ENCODE data around the gene AKNA. TPM values are rescaled to one million over a fixed set of nuclear protein-coding genes. Genes with fewer than 3 reads are reported as not detected.
A peak's percentile ranks its signal among the peaks of the same experiment; 100 is the strongest.
"Not testable (repeated sequence)": the region's sequence is repeated elsewhere in the genome, so short reads cannot be mapped to it uniquely, and the experiment has no call there.

AKNA gene
- total and polyA plus RNA-seq, 3 experiments from 2014 or later, result 45.6 to 126 (median 126) TPM

- H3K4me1 ChIP-seq (ENCODE audit: insufficient read depth, low read length); H3K27ac ChIP-seq (ENCODE audit: low read depth, low read length); H3K9me3 ChIP-seq (ENCODE audit: low read length); H3K9me3 Mint-ChIP-seq; CTCF ChIA-PET; H3K4me3 Mint-ChIP-seq; H3K36me3 ChIP-seq (ENCODE audit: insufficient read depth, low read length); H3K27me3 Mint-ChIP-seq; DNase-seq; H3K27ac Mint-ChIP-seq; H3K27me3 ChIP-seq (ENCODE audit: insufficient read depth, low read length, poor library complexity, severe bottlenecking); H3K4me3 ChIP-seq (ENCODE audit: low read length); H3K36me3 Mint-ChIP-seq: not testable (repeated sequence)
- POLR2A ChIA-PET, result interaction anchor here (0.9 kb wide), 1 partner anchor 37 kb away, joined by 5 read pairs; no protein-coding TSS in a partner anchor
- peaks cover 18 to 23% (median 22%) of the 10 kb centered on the region in 3 donors for H3K4me1 Mint-ChIP-seq
These were observed 59.4 kb downstream of the AKNA start for GRCh38 chr9:114328357-114328820.

- no peak overlapping the region for H3K4me3 Mint-ChIP-seq
- peaks cover 0 to 4% of the 10 kb centered on the region in 2 donors for H3K27me3 Mint-ChIP-seq
- Histone ChIP-seq H3K9me3 (ENCODE audit: low read length) (no peaks in the 10 kb centered on the region), H3K4me1 (ENCODE audit: insufficient read depth, low read length) (no peaks in the 10 kb centered on the region), H3K4me3 (ENCODE audit: low read length) (no peak overlapping the region), H3K27me3 (ENCODE audit: insufficient read depth, low read length, poor library complexity, severe bottlenecking) (no peaks in the 10 kb centered on the region), H3K36me3 (ENCODE audit: insufficient read depth, low read length) (no peaks in the 10 kb centered on the region), H3K27ac (ENCODE audit: low read depth, low read length) (no peak overlapping the region)
- ChIA-PET POLR2A (no interaction called here), CTCF (no interaction called here)
- no peaks in the 10 kb centered on the region for H3K36me3 Mint-ChIP-seq
- DNase-seq, result no peak
- no peak overlapping the region for H3K27ac Mint-ChIP-seq
- peaks cover 18 to 23% (median 22%) of the 10 kb centered on the region in 3 donors for H3K4me1 Mint-ChIP-seq
- no peaks in the 10 kb centered on the region for H3K9me3 Mint-ChIP-seq
These were observed 60.0 kb downstream of the AKNA start for GRCh38 chr9:114327749-114328148.

DNA sequence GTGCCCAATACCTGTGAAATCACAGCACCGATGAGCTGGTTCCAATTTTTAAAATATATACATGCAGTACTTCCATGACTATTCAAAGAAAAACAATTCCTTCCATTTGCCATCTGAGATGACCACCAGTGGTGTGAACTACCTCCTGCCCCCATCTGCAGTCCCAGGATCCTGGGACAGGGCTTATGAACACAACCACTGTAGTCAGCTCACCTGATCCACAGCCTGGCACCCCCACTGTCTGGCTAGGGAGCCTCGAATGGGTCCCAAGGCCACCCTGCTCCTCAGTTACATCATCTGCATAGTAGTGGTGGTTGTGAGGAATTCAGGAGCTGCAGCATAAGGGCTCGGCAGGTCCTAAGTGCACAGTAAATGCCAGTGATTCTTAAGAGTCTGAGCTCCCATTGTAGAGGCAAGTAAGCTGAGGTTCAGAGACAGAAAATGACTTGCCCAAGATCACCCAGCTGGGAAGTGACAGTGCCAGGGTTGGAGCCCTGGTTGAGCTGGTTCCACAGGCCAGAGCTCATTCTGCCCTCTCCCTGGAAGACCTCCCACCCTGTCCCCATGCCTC is 62.0 kb downstream of the AKNA start:
- H3K4me1 Mint-ChIP-seq; H3K9me3 Mint-ChIP-seq; H3K27me3 ChIP-seq (ENCODE audit: insufficient read depth, low read length, poor library complexity, severe bottlenecking); H3K9me3 ChIP-seq (ENCODE audit: low read length); H3K27ac Mint-ChIP-seq; CTCF ChIA-PET; H3K27me3 Mint-ChIP-seq; H3K27ac ChIP-seq (ENCODE audit: low read depth, low read length); H3K4me3 ChIP-seq (ENCODE audit: low read length); H3K36me3 ChIP-seq (ENCODE audit: insufficient read depth, low read length); POLR2A ChIA-PET; DNase-seq; H3K4me3 Mint-ChIP-seq; H3K4me1 ChIP-seq (ENCODE audit: insufficient read depth, low read length); H3K36me3 Mint-ChIP-seq: not testable (repeated sequence)

GRCh38 chr9:114324965-114325364 is 62.8 kb downstream of the AKNA start:
- H3K27me3 Mint-ChIP-seq; H3K36me3 ChIP-seq (ENCODE audit: insufficient read depth, low read length); H3K4me3 Mint-ChIP-seq; H3K27ac ChIP-seq (ENCODE audit: low read depth, low read length); H3K27ac Mint-ChIP-seq; POLR2A ChIA-PET; H3K9me3 ChIP-seq (ENCODE audit: low read length); H3K4me1 Mint-ChIP-seq; H3K4me3 ChIP-seq (ENCODE audit: low read length); H3K27me3 ChIP-seq (ENCODE audit: insufficient read depth, low read length, poor library complexity, severe bottlenecking); DNase-seq; CTCF ChIA-PET; H3K36me3 Mint-ChIP-seq; H3K4me1 ChIP-seq (ENCODE audit: insufficient read depth, low read length); H3K9me3 Mint-ChIP-seq: not testable (repeated sequence)

DNA sequence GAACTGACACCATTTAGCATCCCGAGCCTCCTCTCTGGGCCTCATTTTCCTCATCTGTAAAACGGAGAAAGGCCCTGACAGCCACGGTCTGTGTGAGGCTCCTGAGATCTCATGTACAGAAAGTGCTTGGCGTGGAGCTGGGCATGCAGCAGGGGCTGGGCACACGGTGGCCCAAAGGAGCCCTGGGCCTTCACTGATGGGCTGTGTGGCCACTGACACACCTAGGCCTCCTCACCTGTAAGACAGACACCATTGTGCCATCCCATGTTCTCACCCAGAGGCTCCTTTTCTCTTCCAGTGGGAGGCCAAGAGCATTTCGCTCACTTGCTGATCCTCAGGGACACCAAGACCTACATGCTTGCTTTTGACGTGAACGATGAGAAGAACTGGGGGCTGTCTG is 63.3 kb downstream of the AKNA start:
- Mint-ChIP-seq H3K4me3 (no peak overlapping the region), H3K9me3 (no peaks in the 10 kb centered on the region), H3K27me3 (peaks cover 4 to 12% of the 10 kb centered on the region in 2 donors), H3K4me1 (no peaks in the 10 kb centered on the region), H3K27ac (no peak overlapping the region), H3K36me3 (no peaks in the 10 kb centered on the region)
- Histone ChIP-seq H3K9me3 (ENCODE audit: low read length) (no peaks in the 10 kb centered on the region), H3K4me3 (ENCODE audit: low read length) (no peak overlapping the region), H3K4me1 (ENCODE audit: insufficient read depth, low read length) (no peaks in the 10 kb centered on the region), H3K36me3 (ENCODE audit: insufficient read depth, low read length) (no peaks in the 10 kb centered on the region), H3K27ac (ENCODE audit: low read depth, low read length) (no peak overlapping the region), H3K27me3 (ENCODE audit: insufficient read depth, low read length, poor library complexity, severe bottlenecking) (no peaks in the 10 kb centered on the region)
- no peak for DNase-seq
- CTCF ChIA-PET, result no interaction called here
- POLR2A ChIA-PET, result no interaction called here

GRCh38 chr9:114323849-114324248 is 63.9 kb downstream of the AKNA start:
- CTCF ChIA-PET; H3K4me1 ChIP-seq (ENCODE audit: insufficient read depth, low read length); H3K27ac ChIP-seq (ENCODE audit: low read depth, low read length); H3K27ac Mint-ChIP-seq; H3K36me3 ChIP-seq (ENCODE audit: insufficient read depth, low read length); H3K4me1 Mint-ChIP-seq; H3K9me3 ChIP-seq (ENCODE audit: low read length); H3K36me3 Mint-ChIP-seq; POLR2A ChIA-PET; H3K9me3 Mint-ChIP-seq; H3K27me3 ChIP-seq (ENCODE audit: insufficient read depth, low read length, poor library complexity, severe bottlenecking); DNase-seq; H3K4me3 Mint-ChIP-seq; H3K4me3 ChIP-seq (ENCODE audit: low read length): not testable (repeated sequence)
- H3K27me3 Mint-ChIP-seq, result peaks cover 8 to 19% of the 10 kb centered on the region in 2 donors

GRCh38 chr9:114322831-114323531 is 64.8 kb downstream of the AKNA start, which contains the start of gene ORM1:
ORM1 (plus strand) TSS chr9:114323098; CDS start chr9:114323134, 36 bp downstream.
- Mint-ChIP-seq H3K27ac (peak within 1 kb of the TSS in 1 of 8 donors; percentile 17), H3K27me3 (peaks cover 10 to 23% of the 10 kb centered on the region in 2 donors), H3K4me3 (peak within 1 kb of the TSS in 1 of 7 donors; percentile 40)
- CTCF ChIA-PET; H3K36me3 ChIP-seq (ENCODE audit: insufficient read depth, low read length); H3K4me1 ChIP-seq (ENCODE audit: insufficient read depth, low read length); H3K4me3 ChIP-seq (ENCODE audit: low read length); H3K27ac ChIP-seq (ENCODE audit: low read depth, low read length); H3K36me3 Mint-ChIP-seq; H3K9me3 ChIP-seq (ENCODE audit: low read length); H3K9me3 Mint-ChIP-seq; H3K4me1 Mint-ChIP-seq; H3K27me3 ChIP-seq (ENCODE audit: insufficient read depth, low read length, poor library complexity, severe bottlenecking); POLR2A ChIA-PET; DNase-seq: not testable (repeated sequence)

DNA sequence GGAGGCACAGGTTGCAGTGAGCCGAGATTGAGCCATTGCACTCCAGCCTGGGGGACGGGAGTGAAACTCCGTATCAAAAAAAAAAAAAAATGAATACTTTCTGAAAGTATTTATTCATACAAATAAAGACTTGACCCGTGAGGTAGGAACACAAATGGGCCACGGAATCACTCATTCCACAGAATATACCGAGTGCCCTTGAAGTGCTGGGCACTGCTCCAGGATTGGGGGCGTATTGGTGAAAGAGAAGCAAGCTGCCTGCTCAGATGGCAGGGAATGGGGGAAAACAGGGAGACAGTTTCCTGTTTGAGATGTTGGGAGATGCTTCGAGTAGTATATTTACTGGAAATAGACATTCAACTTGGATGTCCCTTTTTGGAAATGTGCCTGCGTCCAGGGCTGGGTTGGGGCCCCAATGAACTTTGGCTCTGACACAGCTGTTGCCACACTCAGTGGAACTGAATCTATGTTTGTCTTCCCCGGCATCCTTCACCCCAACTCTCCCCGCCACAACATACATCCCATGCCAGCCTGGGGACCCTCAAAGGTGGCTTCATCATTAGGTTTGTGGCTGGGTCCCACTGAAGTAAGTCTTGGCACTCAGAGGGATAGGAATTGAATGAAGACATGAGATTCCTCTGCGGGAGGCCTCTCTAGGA is 65.5 kb downstream of the AKNA start:
- H3K4me1 ChIP-seq (ENCODE audit: insufficient read depth, low read length); H3K9me3 Mint-ChIP-seq; H3K4me1 Mint-ChIP-seq; H3K36me3 ChIP-seq (ENCODE audit: insufficient read depth, low read length); POLR2A ChIA-PET; H3K27ac ChIP-seq (ENCODE audit: low read depth, low read length); H3K27me3 ChIP-seq (ENCODE audit: insufficient read depth, low read length, poor library complexity, severe bottlenecking); H3K4me3 ChIP-seq (ENCODE audit: low read length); H3K9me3 ChIP-seq (ENCODE audit: low read length); H3K36me3 Mint-ChIP-seq; CTCF ChIA-PET; DNase-seq: not testable (repeated sequence)
- Mint-ChIP-seq H3K4me3 (peak overlapping the region in 1 of 7 donors; percentile 6), H3K27ac (peak overlapping the region in 1 of 8 donors; percentile 17), H3K27me3 (peaks cover 10 to 27% of the 10 kb centered on the region in 2 donors)
